ENCODE measurements around the gene M1AP.
"Not testable (repeated sequence)": the region's sequence is repeated elsewhere in the genome, so short reads cannot be mapped to it uniquely, and the experiment has no call there.

The M1AP gene

DNA sequence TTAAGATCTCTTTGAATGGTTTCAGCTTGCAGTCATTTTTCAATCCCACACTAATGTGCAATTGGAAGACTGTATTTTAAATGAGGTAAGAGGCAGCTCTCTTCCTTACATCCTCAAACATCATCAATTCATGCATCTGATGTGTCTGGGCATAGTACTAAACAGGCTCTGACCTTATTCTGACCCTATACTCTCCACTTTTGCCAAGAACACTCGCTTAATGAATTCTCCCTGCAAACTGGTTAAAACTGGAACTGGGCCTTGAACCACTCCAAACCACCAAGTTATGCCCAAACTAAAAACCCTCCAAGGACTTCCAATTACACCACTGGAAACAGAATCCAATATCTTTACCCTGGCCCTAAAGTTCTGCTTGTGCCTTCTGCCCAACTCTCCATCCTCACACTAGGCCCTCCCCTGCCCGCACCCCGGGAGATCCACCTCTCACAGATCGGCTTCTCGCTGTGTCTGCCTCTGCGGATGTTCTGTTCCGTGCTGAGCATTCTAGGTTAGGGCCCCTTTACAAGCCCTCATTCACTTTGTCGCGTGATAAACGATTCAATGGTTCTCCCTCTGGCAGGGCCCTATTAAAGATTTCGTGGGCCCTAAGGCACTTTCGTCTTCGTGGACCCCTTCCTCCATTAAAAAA is 1.2 kb downstream of the M1AP start:
- no peak for DNase-seq

GRCh38 chr2:74646201-74646600 is 1.9 kb downstream of the M1AP start:
- DNase-seq: no peak

DNA sequence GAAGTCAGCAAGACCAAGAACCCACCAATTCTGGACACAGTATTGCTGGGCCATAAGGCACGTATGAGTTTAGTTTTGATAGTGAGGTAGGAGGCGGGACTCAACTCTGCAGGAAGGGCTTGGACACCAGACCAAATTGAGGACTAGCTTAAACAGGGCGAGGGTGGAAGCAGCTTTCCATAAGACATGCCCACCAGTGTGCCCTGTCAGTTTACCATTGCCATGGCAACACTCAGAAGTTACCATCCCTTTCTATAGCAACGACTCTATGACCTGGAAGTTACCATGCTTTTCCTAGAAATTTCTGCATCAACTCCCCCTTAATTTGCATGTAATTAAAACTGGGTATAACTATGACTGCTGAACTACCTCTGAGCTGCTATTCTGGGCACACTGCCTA is 2.8 kb downstream of the M1AP start:
- DNase-seq: no peak

GRCh38 chr2:74639550-74639949 is 8.6 kb downstream of the M1AP start:
- DNase-seq: no peak

GRCh38 chr2:74632939-74633312 is 15.2 kb downstream of the M1AP start:
- DNase-seq: no peak

DNA sequence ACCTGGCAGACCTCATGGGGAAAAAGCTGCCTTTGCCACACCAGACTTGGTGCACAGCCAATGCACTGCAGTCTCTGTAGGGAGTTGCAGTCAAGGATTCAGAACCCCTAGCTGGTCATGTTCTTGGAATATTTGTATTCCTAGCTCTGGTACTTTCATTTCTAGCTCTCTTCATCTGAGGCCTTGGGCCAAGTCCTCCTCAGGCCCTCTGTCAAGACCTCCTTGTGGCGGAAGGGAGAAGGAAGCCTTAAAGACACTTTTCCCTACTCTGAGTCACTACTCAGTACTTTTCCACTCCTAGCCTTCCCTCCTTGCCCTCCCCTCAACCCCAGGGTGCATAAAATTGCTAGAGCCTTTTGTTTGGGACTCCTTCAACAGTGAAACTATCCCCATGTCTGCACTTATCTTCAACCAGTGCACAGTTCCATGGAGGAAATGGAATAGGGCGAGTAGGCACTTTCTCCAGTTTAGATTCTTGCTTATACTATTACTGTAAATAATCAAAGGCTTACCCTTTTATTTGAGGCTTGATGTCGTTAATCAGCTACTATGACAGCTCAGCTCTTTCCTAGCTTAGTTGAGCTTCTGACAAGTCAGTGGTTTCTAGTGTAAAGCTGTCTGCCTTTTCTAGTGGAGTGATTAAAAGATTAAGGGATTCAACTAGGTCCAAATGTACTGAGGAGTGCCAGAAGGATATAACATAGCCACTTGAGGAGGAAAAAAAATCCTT is 15.8 kb downstream of the M1AP start:
- no peak for DNase-seq

DNA sequence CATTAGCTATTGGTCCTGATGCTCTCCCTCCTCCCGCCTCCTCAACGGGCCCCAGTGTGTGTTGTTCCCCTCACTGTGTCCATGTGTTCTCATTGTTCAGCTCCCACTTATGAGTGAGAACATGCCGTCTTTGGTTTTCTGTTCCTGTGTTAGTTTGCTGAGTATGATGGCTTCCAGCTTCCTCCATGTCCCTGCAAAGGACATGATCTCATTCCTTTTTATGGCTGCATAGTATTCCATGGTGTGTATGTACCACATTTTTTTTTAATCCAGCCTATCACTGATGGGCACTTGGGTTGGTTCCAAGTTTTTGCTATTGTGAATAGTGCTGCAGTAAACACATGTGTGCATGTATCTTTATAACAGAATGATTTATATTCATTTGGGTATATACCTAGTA is 17.7 kb downstream of the M1AP start:
- not testable (repeated sequence) for DNase-seq

DNA sequence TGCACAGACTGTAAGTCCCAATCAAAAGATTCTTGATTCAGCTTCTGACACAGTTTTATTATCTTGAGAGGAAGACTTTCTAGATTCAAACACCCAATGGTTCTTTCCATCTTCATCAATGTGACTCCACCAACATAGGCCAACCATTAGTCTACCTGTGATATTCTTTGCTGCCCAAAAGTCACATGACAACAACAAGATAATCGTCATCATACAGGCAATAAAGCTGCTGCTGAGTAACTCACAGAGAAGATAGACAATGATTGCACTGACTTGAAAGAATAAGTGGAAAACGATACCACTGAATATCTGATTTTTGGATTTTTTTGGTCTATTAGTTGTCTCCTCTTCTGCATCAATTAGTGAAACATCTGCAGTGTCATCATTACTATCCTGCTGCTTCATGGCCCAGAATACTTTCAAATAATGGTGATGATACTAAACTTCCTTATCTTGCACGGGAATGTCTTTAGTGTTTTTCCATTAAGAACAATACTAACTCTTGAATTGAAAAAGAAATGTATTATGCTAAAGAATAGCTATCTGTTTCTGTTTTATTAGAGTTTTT is 19.5 kb downstream of the M1AP start:
- DNase-seq: no peak

GRCh38 chr2:74625658-74626425 is 22.3 kb downstream of the M1AP start:
- no peak for DNase-seq

GRCh38 chr2:74620671-74621070 is 27.5 kb downstream of the M1AP start:
- no peak for DNase-seq

GRCh38 chr2:74619651-74620297 is 28.4 kb downstream of the M1AP start:
- DNase-seq: no peak

DNA sequence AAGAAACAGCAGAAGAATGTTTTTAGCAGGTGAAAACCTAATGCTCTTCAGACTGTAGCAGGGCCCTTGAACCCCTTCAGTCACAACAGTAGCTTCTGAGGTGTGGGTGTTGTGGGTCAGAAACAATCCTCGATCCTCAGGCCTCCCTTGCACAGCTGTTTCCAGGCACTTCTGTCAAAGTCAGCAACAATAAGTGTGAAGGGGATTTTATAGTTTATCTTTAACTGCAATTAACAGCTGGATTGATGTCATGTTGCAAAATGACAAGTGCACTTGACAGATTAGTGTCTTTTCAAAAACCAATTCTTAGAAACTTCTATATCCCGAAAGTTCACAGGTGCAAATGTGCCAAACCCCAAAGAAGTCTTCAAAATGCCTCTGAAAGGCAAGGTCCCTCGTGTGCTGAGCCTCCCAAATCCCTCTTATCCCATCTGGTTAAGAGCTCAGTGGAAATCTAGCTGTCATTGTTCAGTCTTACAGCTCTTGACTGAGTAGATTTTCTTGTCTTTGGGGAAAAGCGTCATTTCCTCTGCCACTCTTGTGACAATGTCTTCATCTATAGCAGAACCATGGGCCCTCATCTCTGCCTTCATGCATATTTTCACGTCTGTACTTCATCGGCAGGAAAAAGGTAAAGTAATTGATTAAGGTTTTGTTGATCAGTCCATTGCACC is 29.6 kb downstream of the M1AP start:
- no peak for DNase-seq

DNA sequence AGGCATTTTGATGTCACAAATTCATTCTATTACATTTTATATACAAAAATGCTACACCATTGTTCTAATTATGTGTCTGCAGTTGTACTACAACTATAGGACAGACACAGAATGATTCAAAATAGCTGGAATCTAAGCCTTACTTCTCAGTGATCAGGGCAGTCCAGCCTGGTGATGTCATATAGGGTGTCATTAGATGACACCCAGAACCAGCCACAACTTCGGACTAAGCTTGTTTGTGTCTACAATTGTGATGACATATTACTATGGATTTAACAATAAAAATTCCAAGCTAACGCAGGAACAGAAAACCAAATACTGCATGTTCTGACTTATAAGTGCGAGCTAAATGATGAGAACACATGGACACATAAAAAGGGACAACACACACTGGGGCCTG is 31.0 kb downstream of the M1AP start:
- no peak for DNase-seq

DNA sequence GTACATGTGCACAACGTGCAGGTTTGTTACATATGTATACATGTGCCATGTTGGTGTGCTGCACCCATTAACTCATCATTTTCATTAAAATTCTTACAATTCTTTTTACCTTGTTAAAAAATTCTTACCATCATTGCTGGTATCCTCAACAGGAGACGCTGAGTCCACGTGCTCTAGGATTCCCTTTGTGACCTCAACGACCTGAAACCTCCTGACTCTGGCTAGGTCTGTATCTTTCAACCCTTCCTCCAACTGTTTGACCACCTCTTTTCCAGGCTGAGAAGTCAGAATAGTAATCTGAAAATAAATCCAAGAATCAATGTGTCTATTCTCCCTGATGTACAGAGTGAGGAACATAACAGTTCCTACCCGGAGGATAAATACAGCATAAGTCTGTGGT is 41.2 kb downstream of the M1AP start:
- no peak for DNase-seq

GRCh38 chr2:74603282-74604000 is 44.7 kb downstream of the M1AP start:
- DNase-seq: no peak

DNA sequence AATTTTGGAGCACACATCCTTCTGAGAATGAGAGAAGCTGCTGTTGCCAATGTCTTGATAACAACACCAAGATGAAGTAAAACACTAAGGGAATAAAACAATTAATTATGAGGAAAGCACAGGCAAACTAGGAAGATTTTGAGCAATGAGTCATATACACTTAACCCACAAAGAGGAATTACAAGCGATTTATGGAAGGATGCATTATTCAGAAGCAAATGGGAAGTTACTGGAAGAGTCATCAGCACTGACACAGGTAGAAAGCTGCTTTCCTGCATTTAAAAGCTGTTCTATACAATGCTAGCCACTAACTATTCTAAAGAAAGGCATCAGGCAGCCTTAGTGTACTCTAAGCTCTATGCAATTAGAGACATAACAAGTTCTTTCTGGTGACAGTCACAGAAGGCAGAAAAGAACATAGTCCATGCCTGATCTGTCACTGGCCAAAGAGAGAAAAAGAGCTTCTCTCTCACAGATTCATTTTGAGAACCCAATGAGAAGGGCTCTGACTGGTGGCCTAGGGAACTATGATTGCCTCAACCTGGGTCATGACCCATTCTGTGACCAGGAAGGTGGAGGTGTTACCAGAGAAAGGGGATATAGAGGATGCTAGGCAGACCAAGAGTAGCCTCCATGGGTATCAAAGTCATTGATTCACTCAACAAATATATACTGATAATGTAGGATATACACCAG is 45.4 kb downstream of the M1AP start:
- no peak for DNase-seq

GRCh38 chr2:74599676-74600075 is 48.5 kb downstream of the M1AP start:
- no peak for DNase-seq

DNA sequence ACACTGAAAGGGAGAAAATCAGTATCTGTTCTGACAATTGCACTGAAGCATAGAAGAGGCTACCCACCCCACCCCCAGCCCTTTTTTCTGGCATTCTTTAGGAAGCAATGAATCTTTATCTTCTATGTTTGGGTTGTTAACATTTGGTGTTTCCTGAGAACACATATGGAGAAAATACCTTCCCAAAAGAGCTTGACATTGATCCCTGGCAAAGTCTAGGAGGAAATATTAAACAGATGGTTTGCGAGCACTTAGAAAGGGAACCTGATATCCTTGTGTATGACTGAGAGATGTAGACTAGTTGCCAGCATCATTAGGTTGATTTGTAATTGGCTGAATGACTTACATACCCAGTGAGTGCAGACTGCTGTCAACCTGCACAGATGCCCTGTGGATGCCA is 50.7 kb downstream of the M1AP start:
- DNase-seq: no peak

- no peak for DNase-seq
These were observed 51.5 kb downstream of the M1AP start for GRCh38 chr2:74596584-74596983.

DNA sequence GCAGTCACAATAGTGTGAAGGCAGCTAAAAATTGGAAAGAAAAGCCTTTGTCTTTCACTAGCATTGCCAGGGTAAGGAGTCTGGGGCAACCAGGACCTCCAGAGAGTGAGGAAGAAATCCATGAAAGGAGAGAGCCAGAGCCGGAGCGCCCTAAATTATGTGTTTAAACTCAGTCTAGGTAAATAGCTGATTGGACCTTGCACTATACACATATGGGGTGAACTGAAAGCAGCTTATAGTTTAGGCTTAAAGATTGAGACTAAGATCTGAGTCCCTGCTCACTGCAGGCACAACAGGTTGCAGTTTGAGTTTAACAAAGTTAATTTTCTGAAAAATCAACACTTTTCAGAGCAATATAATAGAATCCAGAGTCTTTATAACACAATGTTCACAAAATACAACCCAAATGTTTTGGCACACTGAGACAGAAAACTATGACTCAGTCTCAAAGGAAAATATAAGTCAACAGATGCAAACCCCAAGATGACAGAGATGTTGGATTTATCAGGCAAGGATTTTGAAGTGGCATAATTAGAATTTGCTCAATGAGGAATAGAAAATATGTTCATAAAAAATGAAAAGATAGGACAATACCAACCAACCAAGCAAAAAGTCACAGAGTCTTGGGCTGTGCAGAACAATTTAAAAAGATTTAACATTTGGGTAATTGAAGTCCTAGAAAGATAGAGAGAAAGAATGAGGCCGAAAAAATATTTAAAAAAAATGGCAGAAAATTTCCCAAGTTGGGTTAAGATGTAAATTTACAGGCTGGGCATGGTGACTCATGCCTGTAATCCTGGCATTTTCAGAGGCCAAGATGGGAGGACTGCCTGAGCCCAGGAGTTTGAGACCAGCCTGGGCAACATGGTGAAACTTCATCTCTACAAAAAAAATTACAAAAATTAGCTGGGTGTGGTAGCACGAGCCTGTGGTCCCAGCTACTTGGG is 54.0 kb downstream of the M1AP start:
- DNase-seq: no peak
